HT1080 (cell line): ENCODE data around the gene EFNA3. TPM values are rescaled to one million over a fixed set of nuclear protein-coding genes. Genes with fewer than 3 reads are reported as not detected.

Experiments
- DNase-seq: peaks from one replicate; pipeline ENCODE4 v3.0.0-alpha.2; 2015; ENCODE audit warnings: low read depth
- total RNA-seq: library from RNA; depleted of rRNA; stranded (reverse); fragments of >200 nt; shearing (Covaris generic); gene quantifications from 2 replicates; pipeline ENCODE4 v1.2.3, GENCODE V29; 2014

EFNA3 gene
- total RNA-seq, 1 experiment from 2014 or later, result 7.0 TPM

DNA sequence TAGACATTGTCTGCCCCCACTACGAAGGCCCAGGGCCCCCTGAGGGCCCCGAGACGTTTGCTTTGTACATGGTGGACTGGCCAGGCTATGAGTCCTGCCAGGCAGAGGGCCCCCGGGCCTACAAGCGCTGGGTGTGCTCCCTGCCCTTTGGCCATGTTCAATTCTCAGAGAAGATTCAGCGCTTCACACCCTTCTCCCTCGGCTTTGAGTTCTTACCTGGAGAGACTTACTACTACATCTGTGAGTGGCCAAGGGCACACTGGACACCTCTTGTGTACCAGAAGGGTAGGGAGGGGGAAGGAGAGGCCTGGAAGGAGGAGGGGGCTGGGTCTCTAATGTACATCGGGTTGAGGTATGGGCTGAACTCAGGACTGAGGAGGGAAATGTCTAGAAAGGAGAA, 11.9 kb upstream of the EFNA3 start:
- no peak for DNase-seq

DNA sequence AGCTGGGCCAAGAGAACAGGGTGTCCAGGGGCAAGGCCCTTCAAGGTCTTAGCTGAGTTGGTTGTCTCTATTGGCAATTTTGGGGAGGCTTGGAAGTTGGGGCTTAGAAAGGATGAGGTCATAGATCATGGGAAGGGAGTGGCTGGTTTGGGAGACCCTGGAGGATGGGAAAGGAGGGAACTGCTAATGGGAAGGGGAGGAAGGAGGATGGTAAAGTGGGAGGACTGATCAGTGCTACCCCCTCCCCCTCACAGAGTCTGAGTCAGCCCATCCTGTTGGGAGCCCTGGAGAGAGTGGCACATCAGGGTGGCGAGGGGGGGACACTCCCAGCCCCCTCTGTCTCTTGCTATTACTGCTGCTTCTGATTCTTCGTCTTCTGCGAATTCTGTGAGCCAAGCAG, 10.0 kb upstream of the EFNA3 start:
- DNase-seq, result peak; percentile 31

DNA sequence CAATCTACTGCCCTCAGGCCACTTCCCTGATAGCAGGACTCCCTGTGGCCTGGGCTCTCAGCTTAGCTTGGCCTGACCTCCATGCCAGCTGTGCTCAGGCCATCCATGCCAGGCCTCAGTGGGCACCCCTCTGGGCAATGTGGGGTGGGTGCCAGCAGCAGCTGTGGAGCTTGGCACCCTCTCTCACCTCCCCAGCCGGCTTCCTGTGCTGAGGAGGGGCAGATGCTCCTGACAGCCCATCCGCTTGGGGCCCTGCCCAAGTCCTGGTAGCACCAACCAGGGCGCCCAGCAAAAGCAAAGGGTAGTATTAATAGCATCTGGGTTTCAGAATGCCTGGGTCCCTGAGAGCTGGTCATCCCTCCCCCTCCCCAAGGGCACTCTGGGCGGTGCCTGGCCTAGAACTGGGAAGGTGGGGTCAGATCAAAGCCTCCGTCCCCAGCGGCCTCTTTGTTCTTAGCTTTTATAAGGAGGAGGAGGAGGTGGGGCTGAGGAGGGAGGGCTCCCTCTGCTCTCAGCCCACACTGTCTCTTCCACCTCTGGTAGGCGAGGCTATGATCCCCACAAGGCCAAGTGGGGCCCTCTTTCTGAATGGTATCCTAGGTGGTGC, 9.0 kb upstream of the EFNA3 start:
- no peak for DNase-seq

DNA sequence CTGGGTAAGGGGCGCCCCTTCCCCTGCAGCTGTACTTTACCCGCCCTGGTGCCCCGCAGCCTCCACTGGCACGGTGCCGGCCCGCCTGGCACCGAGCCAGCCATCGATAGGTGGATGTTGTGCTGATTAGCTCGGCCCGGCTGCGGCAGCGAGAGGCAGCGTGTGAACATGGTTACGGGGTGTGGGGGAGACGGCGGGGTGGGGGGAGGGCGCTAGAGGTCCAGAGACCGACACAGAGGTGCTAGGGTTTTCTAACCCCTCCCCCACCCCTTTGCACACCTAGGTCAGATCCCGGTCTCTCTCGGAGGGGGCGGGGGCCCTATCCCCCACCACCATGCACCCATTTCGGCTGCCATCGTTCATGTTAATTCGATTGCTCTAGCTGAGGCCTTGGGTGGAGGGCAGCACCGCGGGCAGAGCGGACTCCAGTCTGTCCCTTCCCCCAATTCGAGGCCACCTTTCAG, 8.4 kb upstream of the EFNA3 start:
- DNase-seq, result no peak

DNA sequence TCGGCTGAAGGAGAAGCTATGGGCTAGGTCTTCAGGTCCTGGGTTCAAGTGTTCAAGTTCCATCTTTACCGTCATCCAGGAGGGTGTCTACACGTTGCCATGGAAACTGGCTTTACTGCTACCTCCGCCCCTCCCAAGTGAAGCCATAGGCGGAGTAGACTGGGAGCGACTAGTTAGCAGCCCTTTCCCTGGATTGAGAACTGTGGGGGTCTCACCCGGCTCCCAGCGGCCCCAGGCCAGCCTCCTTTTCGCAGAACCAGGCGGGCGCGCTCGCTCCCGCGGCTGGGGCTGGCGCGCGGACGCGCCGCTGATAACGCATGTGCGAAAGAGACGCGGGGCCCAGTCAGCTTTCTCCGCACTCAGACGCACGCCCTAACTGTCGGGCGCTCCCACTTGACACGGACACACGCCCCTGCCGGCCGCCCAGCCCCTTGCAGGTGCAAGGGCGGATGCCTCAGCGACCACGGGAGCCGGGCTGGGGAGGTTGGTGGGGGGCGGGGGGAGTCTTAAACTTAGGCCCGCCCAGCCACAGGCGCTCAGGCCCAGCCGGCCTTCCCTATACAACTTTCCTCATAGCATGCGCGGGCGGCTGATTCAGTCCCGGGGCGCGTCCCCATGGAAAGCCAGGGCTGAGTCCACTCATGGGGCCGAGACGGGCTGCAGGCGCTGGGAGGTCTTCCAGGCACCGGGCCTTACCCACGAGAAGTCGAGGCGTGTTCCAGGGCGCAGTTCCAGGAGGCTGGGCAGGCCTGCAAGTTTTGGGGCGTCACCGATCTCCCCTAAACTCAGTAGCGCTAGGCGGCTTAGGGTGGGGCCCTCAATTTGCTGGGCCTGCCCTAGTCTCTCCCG, 7.7 kb upstream of the EFNA3 start:
- DNase-seq, result no peak

DNA sequence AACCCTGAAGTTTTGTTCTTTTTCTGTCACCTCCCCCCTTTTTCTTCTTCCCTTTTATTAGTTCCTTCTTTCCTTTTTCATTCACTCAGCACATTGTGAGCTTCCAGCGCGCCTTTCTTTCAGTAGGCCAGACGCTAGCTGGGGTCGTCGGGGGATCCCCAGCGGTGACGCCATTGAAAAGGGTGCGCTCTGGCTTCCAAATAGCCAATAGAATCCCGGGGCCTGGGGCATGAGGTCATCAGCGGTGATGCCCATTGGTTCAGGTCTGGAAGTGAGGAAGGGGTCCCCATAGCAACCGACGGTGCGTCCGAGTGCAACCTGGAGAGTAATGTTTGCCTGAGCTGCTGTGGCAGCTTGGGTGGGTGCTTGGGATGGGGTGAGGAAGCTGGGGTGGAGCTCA, 6.9 kb upstream of the EFNA3 start:
- no peak for DNase-seq

DNA sequence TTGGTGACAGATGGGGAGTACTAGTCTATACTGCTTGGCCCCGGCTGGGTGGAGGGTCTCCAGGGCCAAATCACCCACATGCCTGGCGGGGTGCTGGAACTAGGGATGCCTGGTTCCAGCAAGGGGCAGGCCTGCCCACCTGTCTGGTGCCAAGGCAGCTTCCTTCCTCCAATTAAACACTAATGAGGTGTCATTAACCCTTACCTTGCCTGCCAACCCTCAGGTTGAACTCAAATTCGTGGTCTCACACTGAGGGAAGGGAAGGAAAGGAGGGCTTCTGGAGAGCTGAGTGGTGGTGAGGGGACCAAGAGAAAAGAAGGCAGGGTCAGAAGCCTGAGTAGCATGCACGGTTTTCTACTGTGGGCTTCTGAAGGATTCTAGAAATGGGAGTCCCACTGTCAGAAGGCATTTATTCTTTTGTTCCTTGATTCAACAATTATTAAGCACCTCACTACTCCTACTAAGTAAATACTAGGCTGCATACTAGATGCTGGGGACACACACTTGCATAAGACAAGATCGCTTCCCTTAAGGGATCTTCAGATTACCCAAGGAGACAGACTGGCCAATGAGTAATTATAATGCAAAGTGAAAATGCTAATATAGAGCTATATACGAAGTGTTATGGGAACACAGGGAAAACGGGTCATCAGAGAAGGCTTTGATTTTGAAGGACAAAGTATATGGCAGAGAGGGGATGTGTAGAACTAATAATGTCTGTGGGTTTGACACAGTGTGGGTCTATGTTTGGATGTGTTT, 5.9 kb upstream of the EFNA3 start:
- no peak for DNase-seq

DNA sequence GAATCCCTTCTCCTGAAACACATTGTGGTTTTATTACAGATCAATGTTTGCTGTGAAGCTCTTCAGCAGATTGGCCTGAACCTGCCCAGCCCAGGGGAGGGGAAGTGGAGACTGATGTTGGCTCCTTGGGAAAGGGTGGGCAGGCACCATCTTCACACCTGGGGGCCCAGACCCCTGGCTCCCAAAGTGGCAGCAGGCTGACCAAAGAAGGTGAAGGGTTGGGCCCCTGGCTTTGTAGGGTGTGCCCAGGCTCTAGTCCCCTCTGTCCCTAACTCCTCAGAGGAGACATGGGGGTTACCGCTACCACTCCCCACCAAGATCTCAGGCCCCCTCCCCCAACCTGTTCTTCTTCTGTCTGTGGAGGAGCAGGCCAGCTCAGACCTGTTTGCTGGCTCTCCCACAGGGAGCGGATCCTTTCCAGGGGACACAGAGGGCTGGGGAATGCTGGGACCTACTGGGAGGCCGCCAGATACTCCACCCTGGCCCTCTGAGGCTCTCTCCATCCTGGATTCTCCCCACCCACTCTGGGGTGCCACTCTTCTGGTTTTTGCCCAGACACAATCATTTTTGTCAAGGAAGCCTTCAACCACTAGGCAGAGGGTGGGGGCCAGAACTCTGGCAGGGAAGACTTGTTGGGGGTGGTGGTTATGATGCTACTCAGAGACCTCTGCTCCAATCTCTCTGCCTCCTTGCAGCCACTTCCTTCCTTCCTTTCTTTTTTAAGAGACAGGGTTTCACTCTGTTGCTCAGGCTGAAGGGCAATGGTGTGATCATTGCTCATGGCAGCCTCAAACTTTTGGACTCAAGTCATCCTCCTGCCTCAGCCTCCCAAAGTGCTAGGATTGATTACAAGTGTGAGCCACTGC, 5.0 kb upstream of the EFNA3 start:
- DNase-seq, result no peak

DNA sequence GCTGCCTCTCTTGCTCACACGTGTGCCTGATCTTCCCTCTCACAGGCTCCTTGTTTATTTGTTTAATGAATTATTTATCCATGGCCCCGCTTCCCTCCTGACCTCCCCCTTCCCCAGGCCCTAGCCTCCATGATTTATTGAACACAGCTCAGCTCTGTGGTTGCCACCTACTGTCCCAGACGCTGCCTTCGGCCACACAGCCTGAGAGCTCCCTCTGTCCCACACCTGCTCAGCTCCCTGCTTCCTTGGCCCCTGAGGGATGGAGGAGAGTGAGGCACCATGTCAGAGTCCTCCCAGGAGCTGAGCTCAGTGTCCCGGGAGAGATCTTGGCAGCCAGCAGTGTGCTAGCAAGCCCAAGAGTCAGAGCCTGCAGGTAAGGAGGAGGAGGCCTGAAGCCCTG, 3.1 kb upstream of the EFNA3 start:
- no peak for DNase-seq

DNA sequence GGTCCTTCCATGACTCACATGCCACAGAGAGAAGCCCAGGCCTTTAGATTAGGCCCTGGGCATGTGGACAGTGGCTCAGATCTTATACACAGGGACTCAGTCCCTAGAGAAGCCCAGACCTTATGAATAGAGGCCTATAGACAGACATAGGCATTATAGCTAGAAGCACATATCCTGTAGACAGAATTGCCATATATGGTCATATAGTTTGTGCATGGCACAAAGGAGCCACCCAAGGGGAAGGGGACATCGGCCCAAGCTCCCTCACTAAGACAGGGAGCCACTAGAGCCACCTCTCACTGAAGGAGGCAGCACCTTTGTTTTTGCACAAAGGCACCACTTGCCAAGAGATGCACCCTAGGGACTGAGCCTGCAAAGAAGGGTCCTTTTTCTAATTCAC, 2.3 kb upstream of the EFNA3 start:
- no peak for DNase-seq

DNA sequence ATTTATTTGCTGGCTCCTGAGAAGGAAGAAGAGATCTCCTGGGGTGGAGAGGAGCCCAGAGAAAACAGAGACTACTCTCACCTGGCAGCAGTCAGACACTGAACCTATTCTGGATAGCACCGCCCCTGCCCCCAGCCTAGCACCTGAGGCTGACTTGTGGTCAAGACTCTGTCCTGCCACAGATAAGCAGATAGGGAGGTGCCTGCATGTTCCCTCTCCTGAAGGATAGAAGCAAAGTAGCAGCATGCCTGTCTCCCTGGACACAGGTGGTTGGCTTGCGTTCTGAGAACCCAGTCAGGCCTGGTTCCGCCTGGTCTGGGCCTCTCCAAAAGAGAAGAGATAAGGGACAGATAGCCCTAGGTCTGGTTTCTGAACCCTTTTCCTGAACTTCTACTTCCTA, 1.3 kb upstream of the EFNA3 start:
- DNase-seq, result no peak

DNA sequence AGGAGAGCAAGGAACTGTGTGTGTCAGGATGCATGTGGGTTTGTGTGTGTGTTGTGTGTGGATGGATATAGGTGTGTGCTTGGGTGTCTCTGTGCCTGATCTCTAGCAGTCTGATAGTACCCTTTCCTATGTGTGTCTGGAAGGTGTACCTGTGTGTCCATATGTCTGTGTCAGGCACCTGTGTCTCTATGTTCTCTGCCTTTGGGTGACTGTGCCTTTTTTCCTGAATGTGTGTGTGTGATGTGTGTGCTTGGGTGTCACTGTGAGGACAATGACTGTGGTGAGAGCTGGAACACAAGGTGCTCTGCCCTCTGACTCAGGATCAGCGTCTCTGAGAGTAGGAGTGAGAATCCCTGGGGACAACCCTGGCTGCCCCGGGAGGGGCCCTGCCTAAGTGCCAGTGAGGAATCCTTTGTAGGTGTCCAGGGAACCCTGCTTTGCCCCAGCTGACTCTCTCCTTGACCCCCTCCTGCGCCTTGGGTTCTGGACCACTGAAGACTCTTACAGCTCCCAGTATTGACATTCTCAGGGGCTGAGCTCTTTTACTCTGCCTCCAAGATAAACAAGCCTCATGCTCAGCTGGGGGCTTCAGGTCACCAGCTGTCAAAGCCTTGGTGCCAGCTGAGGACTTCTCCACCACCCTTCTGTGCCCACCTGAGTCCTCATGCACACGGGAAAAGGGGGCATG, 735 bp upstream of the EFNA3 start:
- no peak for DNase-seq

DNA sequence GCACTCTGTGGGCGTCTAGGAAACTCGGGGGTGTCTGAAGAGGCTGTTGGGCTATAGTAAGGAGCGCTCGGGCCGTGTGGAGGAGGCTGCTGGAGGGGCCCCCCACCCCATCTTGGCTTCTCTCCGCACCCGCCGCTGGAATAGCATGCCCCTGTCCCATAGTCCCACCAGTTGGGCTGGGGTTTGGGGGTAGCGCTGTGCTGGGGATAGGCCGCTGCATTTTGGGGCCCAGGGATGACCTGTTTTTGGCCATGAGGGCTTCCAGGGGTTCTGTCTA, 511 bp downstream of the EFNA3 start:
- DNase-seq, result no peak

DNA sequence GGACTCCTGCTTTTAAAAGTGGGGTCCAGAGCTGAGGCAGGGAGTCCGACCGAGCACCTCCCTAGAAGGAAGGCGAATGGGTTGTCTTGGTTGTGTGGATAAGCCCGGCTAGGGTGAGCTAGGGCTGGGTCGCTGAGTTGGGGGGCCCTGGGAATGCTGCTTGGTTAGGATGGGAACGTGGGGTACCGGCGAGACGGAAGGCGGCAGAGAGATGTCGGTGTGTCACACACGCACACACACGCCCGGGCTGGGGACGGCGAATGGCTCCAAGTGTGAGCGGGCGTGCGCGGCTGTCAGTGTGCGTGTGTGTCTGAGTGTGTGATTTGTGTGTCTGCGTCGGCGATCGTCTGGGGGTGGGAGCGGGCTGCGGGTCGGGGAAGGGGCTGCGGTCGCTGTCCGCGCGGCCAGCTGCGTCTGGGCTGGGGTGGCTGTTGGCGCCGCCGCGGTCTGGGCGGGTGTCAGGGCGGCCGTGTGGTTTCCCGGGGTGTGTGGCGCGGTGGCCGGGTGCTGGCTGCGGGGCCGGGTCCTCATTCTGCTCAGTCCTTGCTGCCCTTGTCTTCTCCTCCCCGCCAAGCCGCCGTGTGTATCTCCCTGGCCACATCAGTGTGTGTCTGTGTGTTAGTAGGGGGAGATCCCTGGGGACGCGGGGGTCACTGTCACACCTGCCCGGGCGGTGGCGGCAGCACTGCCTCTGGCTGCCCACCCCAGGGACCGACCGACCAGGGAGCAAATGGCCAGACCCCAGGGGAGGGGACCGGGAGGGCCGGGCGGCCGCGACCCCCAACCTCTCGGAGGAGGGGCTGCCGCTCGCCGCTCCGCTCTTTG, 1.1 kb downstream of the EFNA3 start:
- DNase-seq, result no peak

DNA sequence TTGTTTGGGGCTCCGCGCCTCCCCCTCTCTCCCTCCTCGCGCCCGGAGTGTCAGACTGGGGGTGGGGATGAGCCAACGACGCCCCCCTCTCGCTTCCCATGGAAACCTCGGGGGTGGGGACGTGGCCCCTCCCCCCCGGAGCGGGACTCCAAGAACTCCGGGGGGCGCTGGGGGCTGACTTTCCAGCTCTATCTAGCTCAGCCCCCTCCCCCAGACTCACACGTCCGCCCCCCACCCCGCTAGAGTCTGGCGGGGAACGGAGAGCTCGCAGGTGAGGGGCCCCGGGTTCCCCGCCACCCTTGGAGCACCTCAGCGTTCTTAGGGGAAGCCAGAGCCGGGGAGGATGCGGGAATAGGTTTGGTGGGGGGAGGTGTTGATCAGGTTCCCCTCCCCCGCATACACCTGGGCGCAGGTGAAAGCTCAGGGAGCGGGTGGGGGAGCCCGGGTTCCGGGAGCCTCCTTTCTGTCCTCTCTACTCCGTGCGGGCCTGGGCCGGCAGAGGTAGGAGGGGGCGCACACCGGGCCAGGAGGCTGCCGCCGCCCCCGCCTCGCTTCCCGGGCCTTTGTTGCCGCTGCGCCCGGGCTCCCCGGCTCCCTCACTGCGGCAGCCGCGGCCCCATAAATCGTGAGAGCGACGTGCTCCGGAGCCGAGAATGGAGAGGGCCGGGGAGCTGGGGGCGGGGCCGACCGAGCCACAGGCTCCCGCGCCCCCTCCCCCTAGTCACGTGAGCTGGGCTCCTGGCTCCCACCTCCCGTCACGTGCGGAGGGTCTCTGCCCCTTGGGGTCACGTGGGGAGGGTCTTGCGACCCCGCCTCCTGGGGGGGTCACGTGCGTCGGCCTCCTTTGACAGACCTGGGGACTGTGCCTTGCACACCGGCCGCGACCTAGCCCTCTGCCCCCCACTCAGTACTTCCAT, 1.9 kb downstream of the EFNA3 start:
- no peak for DNase-seq

DNA sequence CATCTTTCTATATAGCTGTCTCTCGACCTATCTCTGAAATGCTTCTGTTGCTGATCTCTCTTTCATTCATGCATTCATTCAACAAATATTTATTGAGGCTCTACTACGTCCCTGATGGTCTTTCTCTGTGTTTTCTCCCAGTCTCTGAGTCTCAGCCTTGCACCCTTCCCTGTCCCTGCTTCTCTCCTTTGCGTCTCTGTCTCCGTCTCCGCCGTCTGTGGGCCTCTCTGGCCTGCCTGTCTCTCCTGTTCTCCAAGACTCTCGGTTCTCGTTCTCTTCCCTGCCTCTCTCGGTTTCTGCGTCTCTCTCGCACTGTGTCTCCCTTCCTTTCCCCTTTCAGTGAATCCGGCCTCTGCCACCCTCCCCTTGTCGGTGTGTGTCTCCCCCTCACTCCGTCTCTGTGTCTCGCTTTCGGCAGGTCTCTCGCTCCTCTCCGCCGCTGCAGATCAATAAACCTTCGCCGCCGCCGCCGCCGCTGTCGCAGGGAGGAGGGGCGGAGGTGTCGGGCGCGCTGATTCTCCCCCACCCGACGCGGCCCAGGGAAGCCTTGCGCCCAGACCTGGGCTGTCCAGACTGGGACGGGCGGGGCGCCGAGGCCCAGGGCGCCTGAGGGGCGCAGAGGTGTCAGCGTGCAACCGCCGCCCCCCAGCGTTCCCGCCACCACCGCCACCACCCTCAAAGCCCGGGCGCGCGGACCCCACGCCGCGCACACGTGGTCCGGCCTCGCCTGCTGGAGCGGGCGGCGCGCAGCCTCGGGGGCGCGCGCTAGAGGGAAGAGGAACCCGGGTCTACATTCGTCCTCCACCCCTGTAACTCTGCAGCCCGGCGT, 3.0 kb downstream of the EFNA3 start:
- no peak for DNase-seq

DNA sequence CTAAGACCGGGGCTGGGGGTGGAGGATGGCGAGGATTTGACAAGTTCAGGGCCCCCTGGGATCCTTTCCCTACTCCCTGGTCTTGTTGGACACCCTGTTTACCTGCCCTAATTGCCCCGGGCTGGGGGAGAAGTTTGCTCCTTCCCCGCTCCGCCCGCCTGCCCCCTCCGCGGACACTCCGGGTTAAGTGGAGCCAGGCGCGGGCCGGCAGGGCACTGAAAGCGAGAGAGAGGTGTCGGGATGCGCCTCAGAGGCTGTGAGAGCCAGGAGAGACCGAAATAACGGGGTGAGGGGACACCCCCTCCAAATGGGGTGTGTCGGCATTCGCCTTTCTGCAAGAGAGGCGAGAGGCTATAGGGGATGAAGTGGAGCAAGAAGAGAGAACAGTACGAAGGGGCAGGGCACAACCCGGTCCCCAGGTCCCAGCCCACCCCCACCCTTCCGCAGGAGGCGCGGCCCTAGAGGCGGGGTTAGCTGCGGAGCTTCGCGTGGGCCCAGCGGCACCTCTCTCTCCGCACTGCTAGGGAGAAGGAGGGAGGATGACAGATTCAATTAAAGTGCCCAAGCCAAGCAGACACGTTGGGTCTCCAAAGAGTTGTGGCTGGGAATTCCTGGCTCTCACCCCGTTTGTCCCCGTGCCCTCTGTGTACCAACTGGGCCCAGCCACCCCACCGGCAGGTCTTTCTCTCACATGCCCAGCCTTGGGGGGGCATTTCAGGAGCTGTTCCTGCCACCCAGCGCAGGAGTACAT, 3.8 kb downstream of the EFNA3 start:
- DNase-seq, result no peak
